Right atrium auricular region (tissue), 2 donors: Measurements from ENCODE around the gene MACROH2A1. TPM values are rescaled to one million over a fixed set of nuclear protein-coding genes. Genes with fewer than 3 reads are reported as not detected.

Source experiments
- DNase-seq: peaks from one replicate; pipeline ENCODE4 v3.0.0-alpha.2; 2019; ENCODE audit warnings: low spot score
- H3K27ac ChIP-seq, 2 donors: fragments of 200-600 bp; sonication (generic); 1 replicate in 1 of 2; 2 replicates in 1 of 2; pipeline ENCODE4 v1.5.1; 2016 to 2019
- H3K27me3 ChIP-seq, 2 donors: fragments of 200-600 bp; sonication (generic); one replicate each; pipeline versions ENCODE4 v1.5.1 to v1.6.0; 2017 to 2019
- H3K36me3 ChIP-seq: fragments of 200-600 bp; sonication (generic); one replicate; pipeline ENCODE4 v1.5.1; 2016
- H3K4me1 ChIP-seq, 2 donors: fragments of 200-600 bp; sonication (generic); one replicate each; pipeline versions ENCODE4 v1.5.1 to v1.6.0; 2017 to 2019
- H3K4me3 ChIP-seq, 2 donors: fragments of 200-600 bp; sonication (generic); 1 replicate in 1 of 2; 2 replicates in 1 of 2; pipeline ENCODE4 v1.5.1; 2017 to 2019; ENCODE audit warnings: mild to moderate bottlenecking in 1 of 2, moderate library complexity in 1 of 2
- H3K9me3 ChIP-seq, 2 donors: fragments of 200-600 bp; sonication (generic); one replicate each; pipeline ENCODE4 v1.5.1; 2019
- CTCF ChIP-seq, 2 donors: fragments of 200-600 bp; sonication (generic); IDR thresholded peaks; one replicate each; pipeline ENCODE4 v1.5.1; 2019; ENCODE audit warnings: antibody characterized with exemption in 2 of 2
- total RNA-seq, 2 donors: library from RNA; depleted of rRNA; stranded (reverse); fragments of >200 nt; gene quantifications; one replicate each; pipeline ENCODE4 v1.1.0, GENCODE V29; 2016

MACROH2A1 gene
- total RNA-seq, 2 donors from 2014 or later, result 149 to 179 TPM

- Histone ChIP-seq H3K9me3 (no peaks in the 10 kb centered on the region), H3K27me3 (no peaks in the 10 kb centered on the region), H3K4me1 (peaks cover 0 to 9% of the 10 kb centered on the region in 2 donors), H3K36me3 (peaks cover 65% of the 10 kb centered on the region), H3K27ac (no peak overlapping the region), H3K4me3 (no peak overlapping the region)
- no peak for TF ChIP-seq CTCF (IDR thresholded peaks at IDR 0.05)
- no peak for DNase-seq
Measured at GRCh38 chr5:135345956-135346731, 52.9 kb downstream of the MACROH2A1 start.

GRCh38 chr5:135344349-135344748, 54.7 kb downstream of the MACROH2A1 start:
- TF ChIP-seq CTCF (IDR thresholded peaks at IDR 0.05), result no peak
- no peak overlapping the region for H3K27ac ChIP-seq
- peaks cover 71% of the 10 kb centered on the region for H3K36me3 ChIP-seq
- DNase-seq, result no peak
- H3K4me3 ChIP-seq, result no peak overlapping the region
- no peaks in the 10 kb centered on the region for H3K9me3 ChIP-seq
- H3K4me1 ChIP-seq, result no peaks in the 10 kb centered on the region
- H3K27me3 ChIP-seq, result no peaks in the 10 kb centered on the region

GRCh38 chr5:135343413-135343812, 55.6 kb downstream of the MACROH2A1 start:
- DNase-seq, result no peak
- no peak for TF ChIP-seq CTCF (IDR thresholded peaks at IDR 0.05)
- Histone ChIP-seq H3K27me3 (no peaks in the 10 kb centered on the region), H3K36me3 (peaks cover 81% of the 10 kb centered on the region), H3K27ac (no peak overlapping the region), H3K4me1 (no peaks in the 10 kb centered on the region), H3K4me3 (no peak overlapping the region), H3K9me3 (no peaks in the 10 kb centered on the region)

- Histone ChIP-seq H3K9me3 (no peaks in the 10 kb centered on the region), H3K27me3 (no peaks in the 10 kb centered on the region), H3K4me1 (peaks cover 0 to 3% of the 10 kb centered on the region in 2 donors), H3K4me3 (no peak overlapping the region), H3K27ac (no peak overlapping the region), H3K36me3 (peaks cover 88% of the 10 kb centered on the region)
- no peak for DNase-seq
- TF ChIP-seq CTCF (IDR thresholded peaks at IDR 0.05), result no peak
Measured at GRCh38 chr5:135342551-135342875, 56.5 kb downstream of the MACROH2A1 start.

- no peak for DNase-seq
- Histone ChIP-seq H3K27me3 (no peaks in the 10 kb centered on the region), H3K4me1 (peaks cover 0 to 8% of the 10 kb centered on the region in 2 donors), H3K9me3 (no peaks in the 10 kb centered on the region), H3K4me3 (no peak overlapping the region), H3K36me3 (peaks cover 94% of the 10 kb centered on the region), H3K27ac (no peak overlapping the region)
- TF ChIP-seq CTCF (IDR thresholded peaks at IDR 0.05), result no peak
Measured at GRCh38 chr5:135341696-135342550, 57.1 kb downstream of the MACROH2A1 start.
